Peyer's patch (tissue), 4 donors: ENCODE data around the gene VAV2. TPM values are rescaled to one million over a fixed set of nuclear protein-coding genes. Genes with fewer than 3 reads are reported as not detected.

Source experiments
- DNase-seq, 3 donors: peaks; one replicate each; pipeline ENCODE4 v3.0.0-alpha.2; 2017 to 2019
- H3K27ac ChIP-seq, 4 donors: fragments of 200-600 bp; sonication (generic); one replicate each; pipeline ENCODE4 v1.5.1; 2016 to 2019
- H3K27me3 ChIP-seq, 2 donors: fragments of 200-600 bp; sonication (generic); one replicate each; pipeline ENCODE4 v1.5.1; 2019
- H3K36me3 ChIP-seq, 3 donors: fragments of 200-600 bp; sonication (generic); one replicate each; pipeline ENCODE4 v1.5.1; 2016 to 2019
- H3K4me1 ChIP-seq, 4 donors: fragments of 200-600 bp; sonication (generic); one replicate each; pipeline ENCODE4 v1.5.1; 2016 to 2019
- H3K4me3 ChIP-seq, 4 donors: fragments of 200-600 bp; sonication (generic); 1 replicate in 3 of 4; 2 replicates in 1 of 4; pipeline ENCODE4 v1.5.1; 2016 to 2019; ENCODE audit warnings: mild to moderate bottlenecking in 1 of 4
- H3K9me3 ChIP-seq, 4 donors: fragments of 200-600 bp; sonication (generic); one replicate each; pipeline ENCODE4 v1.5.1; 2016 to 2019; ENCODE audit warnings: mild to moderate bottlenecking in 1 of 4
- CTCF ChIP-seq, 6 experiments: fragments of 450-650 bp in 4 of 6; fragments of 200-600 bp in 2 of 6; sonication (generic) in 1 of 6; IDR thresholded peaks; one replicate each; pipeline ENCODE4 v1.5.1; 2017 to 2019; ENCODE audit warnings: antibody characterized with exemption in 6 of 6, mild to moderate bottlenecking in 3 of 6, moderate library complexity in 1 of 6
- POLR2A ChIP-seq, 2 donors: fragments of 450-650 bp; IDR thresholded peaks; one replicate each; pipeline ENCODE4 v1.5.1; 2017; ENCODE audit warnings: antibody characterized with exemption in 2 of 2, mild to moderate bottlenecking in 2 of 2, moderate library complexity in 2 of 2
- total RNA-seq, 4 donors: library from RNA; depleted of rRNA; stranded (reverse); fragments of >200 nt; gene quantifications; one replicate each; pipeline ENCODE4 v1.1.0, GENCODE V29; 2016

Gene VAV2
- total RNA-seq, 4 donors from 2014 or later: 47.9 to 61.8 (median 58.9) TPM

- Histone ChIP-seq H3K27ac (no peak overlapping the region), H3K27me3 (no peaks in the 10 kb centered on the region), H3K4me1 (peaks cover 0 to 20% (median 6%) of the 10 kb centered on the region in 4 donors), H3K4me3 (no peak overlapping the region), H3K9me3 (no peaks in the 10 kb centered on the region), H3K36me3 (no peaks in the 10 kb centered on the region)
- TF ChIP-seq POLR2A (IDR thresholded peaks at IDR 0.05) (no peak), CTCF (IDR thresholded peaks at IDR 0.05) (no peak)
- DNase-seq: peak in 1 of 3 donors; percentile 22
Measured at GRCh38 chr9:133987946-133988665, 4.0 kb downstream of the VAV2 start.

- peaks cover 0 to 20% (median 6%) of the 10 kb centered on the region in 4 donors for H3K4me1 ChIP-seq
- H3K36me3 ChIP-seq: no peaks in the 10 kb centered on the region
- no peak overlapping the region for H3K4me3 ChIP-seq
- H3K27ac ChIP-seq: no peak overlapping the region
- H3K9me3 ChIP-seq: no peaks in the 10 kb centered on the region
- DNase-seq: no peak
- no peaks in the 10 kb centered on the region for H3K27me3 ChIP-seq
- TF ChIP-seq POLR2A (IDR thresholded peaks at IDR 0.05) (no peak), CTCF (IDR thresholded peaks at IDR 0.05) (no peak)
Measured at GRCh38 chr9:133987446-133987788, 4.7 kb downstream of the VAV2 start.

GRCh38 chr9:133986774-133987445 lies 5.2 kb downstream of the VAV2 start:
- H3K9me3 ChIP-seq: no peaks in the 10 kb centered on the region
- H3K27ac ChIP-seq: no peak overlapping the region
- no peaks in the 10 kb centered on the region for H3K36me3 ChIP-seq
- H3K27me3 ChIP-seq: no peaks in the 10 kb centered on the region
- peak in 1 of 3 donors; percentile 44 for DNase-seq
- TF ChIP-seq POLR2A (IDR thresholded peaks at IDR 0.05): no peak
- no peak for TF ChIP-seq CTCF (IDR thresholded peaks at IDR 0.05)
- H3K4me1 ChIP-seq: peaks cover 0 to 20% (median 6%) of the 10 kb centered on the region in 4 donors
- H3K4me3 ChIP-seq: no peak overlapping the region

GRCh38 chr9:133986061-133986460 lies 6.1 kb downstream of the VAV2 start:
- no peaks in the 10 kb centered on the region for H3K36me3 ChIP-seq
- no peak for TF ChIP-seq POLR2A (IDR thresholded peaks at IDR 0.05)
- no peak for TF ChIP-seq CTCF (IDR thresholded peaks at IDR 0.05)
- peak in 1 of 3 donors; percentile 28 for DNase-seq
- H3K4me1 ChIP-seq: peaks cover 0 to 15% (median 6%) of the 10 kb centered on the region in 4 donors
- no peak overlapping the region for H3K4me3 ChIP-seq
- no peak overlapping the region for H3K27ac ChIP-seq
- H3K9me3 ChIP-seq: no peaks in the 10 kb centered on the region
- no peaks in the 10 kb centered on the region for H3K27me3 ChIP-seq

- H3K27me3 ChIP-seq: no peaks in the 10 kb centered on the region
- no peaks in the 10 kb centered on the region for H3K9me3 ChIP-seq
- H3K36me3 ChIP-seq: no peaks in the 10 kb centered on the region
- H3K4me3 ChIP-seq: no peak overlapping the region
- peaks cover 0 to 18% (median 11%) of the 10 kb centered on the region in 4 donors for H3K4me1 ChIP-seq
- peak in 1 of 3 donors; percentile 40 for DNase-seq
- no peak overlapping the region for H3K27ac ChIP-seq
- TF ChIP-seq POLR2A (IDR thresholded peaks at IDR 0.05) (no peak), CTCF (IDR thresholded peaks at IDR 0.05) (no peak)
Measured at GRCh38 chr9:133982971-133983720, 9.0 kb downstream of the VAV2 start.
